ENCODE results near the gene CTDNEP1. TPM values are rescaled to one million over a fixed set of nuclear protein-coding genes. Genes with fewer than 3 reads are reported as not detected.
A peak's percentile ranks its signal among the peaks of the same experiment; 100 is the strongest.

The CTDNEP1 gene
- total and polyA plus RNA-seq, 10 donors, result 69.3 to 133 (median 98.0) TPM

DNA sequence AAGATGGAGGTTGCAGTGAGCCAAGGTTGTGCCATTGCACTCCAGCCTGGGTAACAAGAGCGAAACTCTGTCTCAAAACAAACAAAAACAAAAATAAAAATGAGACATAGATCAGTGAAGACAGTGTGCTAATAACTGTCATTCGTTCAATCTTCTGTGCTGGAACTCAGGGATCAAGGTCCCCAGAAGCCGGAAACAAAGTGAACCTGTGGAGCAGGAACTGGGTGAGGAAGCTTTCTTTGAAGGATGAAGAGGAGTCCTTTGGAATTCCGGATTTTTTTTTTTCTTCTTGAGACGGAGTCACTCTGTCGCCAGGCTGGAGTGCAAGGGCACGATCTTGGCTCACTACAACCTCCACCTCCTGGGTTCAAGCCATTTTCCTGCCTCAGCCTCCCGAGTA is 27.9 kb upstream of the CTDNEP1 start:
- TF ChIP-seq CTCF (IDR thresholded peaks at IDR 0.05 in 8 of 11, conservative IDR thresholded peaks at IDR 0.05 in 3 of 11) (no peak), POLR2A (IDR thresholded peaks at IDR 0.05) (no peak), POLR2AphosphoS5 (IDR thresholded peaks at IDR 0.05) (no peak)
- peaks cover 17 to 34% (median 30%) of the 10 kb centered on the region in 6 donors for H3K4me1 ChIP-seq
- no peak overlapping the region for H3K4me3 ChIP-seq
- H3K36me3 ChIP-seq, result no peaks in the 10 kb centered on the region
- intact Hi-C loops (cut with DNase I; ENCODE audit: low total_unique reads), result no loop called here
- H3K27me3 ChIP-seq (replicated peaks in 1 of 7), result peaks cover 0 to 44% (median 20%) of the 10 kb centered on the region in 7 donors
- H3K27ac ChIP-seq, result no peak overlapping the region
- no peaks in the 10 kb centered on the region for H3K9me3 ChIP-seq
- DNase-seq, result no peak
- WGBS, 5 donors, result 83 to 92% (median 88%) methylated on average over 8 of the region's 8 CpGs

GRCh38 chr17:7266784-7267183 is 15.2 kb upstream of the CTDNEP1 start:
- Histone ChIP-seq H3K36me3 (no peaks in the 10 kb centered on the region), H3K4me1 (peaks cover 14 to 23% (median 21%) of the 10 kb centered on the region in 6 donors), H3K27me3 (replicated peaks in 1 of 7) (peaks cover 3 to 67% (median 22%) of the 10 kb centered on the region in 7 donors), H3K9me3 (no peaks in the 10 kb centered on the region), H3K4me3 (no peak overlapping the region), H3K27ac (no peak overlapping the region)
- intact Hi-C loops (cut with DNase I; ENCODE audit: low total_unique reads), result no loop called here
- WGBS, 5 donors, result 66 to 91% (median 79%) methylated on average over 1 of the region's 1 CpG
- no peak for DNase-seq
- TF ChIP-seq POLR2A (IDR thresholded peaks at IDR 0.05) (no peak), CTCF (IDR thresholded peaks at IDR 0.05 in 8 of 11, conservative IDR thresholded peaks at IDR 0.05 in 3 of 11) (no peak), POLR2AphosphoS5 (IDR thresholded peaks at IDR 0.05) (no peak)

- TF ChIP-seq POLR2A (IDR thresholded peaks at IDR 0.05) (no peak), POLR2AphosphoS5 (IDR thresholded peaks at IDR 0.05) (no peak), CTCF (IDR thresholded peaks at IDR 0.05 in 8 of 11, conservative IDR thresholded peaks at IDR 0.05 in 3 of 11) (no peak)
- Histone ChIP-seq H3K27me3 (replicated peaks in 1 of 7) (peaks cover 3 to 78% (median 27%) of the 10 kb centered on the region in 7 donors), H3K9me3 (no peaks in the 10 kb centered on the region), H3K4me1 (peaks cover 22 to 38% (median 35%) of the 10 kb centered on the region in 6 donors), H3K4me3 (peak overlapping the region in 2 of 8 donors; percentile 57 to 78), H3K27ac (no peak overlapping the region), H3K36me3 (peaks cover 0 to 14% (median 7%) of the 10 kb centered on the region in 6 donors)
- DNase-seq, result no peak
- WGBS, 5 donors, result 38 to 59% (median 54%) methylated on average over 4 of the region's 4 CpGs
- intact Hi-C loops (cut with DNase I; ENCODE audit: low total_unique reads), result no loop called here
These were observed 12.2 kb upstream of the CTDNEP1 start for GRCh38 chr17:7263801-7264078.

DNA sequence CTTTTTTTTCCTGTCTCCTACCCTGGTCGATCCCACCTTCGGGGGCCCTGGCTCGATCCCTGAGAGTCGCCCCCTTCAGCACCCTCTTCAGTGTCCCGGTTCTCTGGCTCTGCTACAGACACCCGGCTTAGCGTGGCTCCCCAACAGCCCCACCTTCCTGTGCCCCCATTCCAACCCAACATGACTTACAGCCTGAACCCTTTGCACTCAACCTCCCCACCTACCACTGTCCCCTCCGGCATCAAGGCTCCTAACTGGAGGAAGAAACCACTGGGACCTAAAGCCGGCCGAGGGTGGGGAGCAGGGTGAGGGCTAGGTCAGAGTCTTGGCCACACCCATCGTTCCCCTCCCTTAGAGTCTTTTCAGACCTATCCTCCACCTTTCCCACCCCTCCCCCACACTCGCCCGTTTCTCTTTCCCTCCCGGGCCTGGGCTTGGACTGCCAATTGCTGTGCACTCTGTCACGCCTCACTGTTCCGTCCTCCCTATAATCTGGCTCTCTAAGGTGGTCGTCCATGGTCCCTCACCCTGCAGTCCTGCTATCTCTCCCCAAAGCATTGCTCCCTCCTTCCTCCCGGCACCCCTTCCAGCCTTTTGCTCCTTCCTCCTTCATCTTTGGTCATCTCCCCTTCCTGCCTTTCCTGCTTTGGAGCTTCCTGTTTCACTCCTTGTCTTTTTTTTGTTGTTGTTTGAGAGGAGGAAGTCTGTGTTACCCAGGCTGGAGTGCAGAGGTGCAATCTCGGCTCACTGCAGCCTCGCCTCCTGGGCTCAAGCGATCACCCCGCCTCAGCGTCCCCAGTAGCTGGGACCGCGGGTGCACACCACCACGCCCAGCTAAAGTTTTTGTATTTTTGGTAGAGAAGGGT is 11.6 kb upstream of the CTDNEP1 start:
- peak overlapping the region in 6 of 8 donors; percentile 16 to 78 (median 22) for H3K4me3 ChIP-seq
- peaks cover 0 to 20% (median 11%) of the 10 kb centered on the region in 6 donors for H3K36me3 ChIP-seq
- H3K27me3 ChIP-seq (replicated peaks in 1 of 7), result peaks cover 3 to 78% (median 27%) of the 10 kb centered on the region in 7 donors
- peak overlapping the region in 2 of 8 donors; percentile 2 to 8 for H3K27ac ChIP-seq
- DNase-seq, result no peak
- no peaks in the 10 kb centered on the region for H3K9me3 ChIP-seq
- peaks cover 22 to 38% (median 35%) of the 10 kb centered on the region in 6 donors for H3K4me1 ChIP-seq
- intact Hi-C loops (cut with DNase I; ENCODE audit: low total_unique reads), result no loop called here
- 4 to 9% (median 6%) methylated on average over 26 of the region's 26 CpGs for WGBS, 5 donors
- TF ChIP-seq POLR2AphosphoS5 (IDR thresholded peaks at IDR 0.05), result no peak
- no peak for TF ChIP-seq CTCF (IDR thresholded peaks at IDR 0.05 in 8 of 11, conservative IDR thresholded peaks at IDR 0.05 in 3 of 11)

Data from spleen (tissue), 11 donors.